Stimulated activated effector memory CD8-positive, alpha-beta T cell treated with anti-CD3 and anti-CD28 coated beads, Interleukin-12 subunit alpha, Interleukin-12 subunit beta, amount 100 ng/mL, for 72 hours (primary cell): ENCODE data around the gene SIAH2.

Experiments
- ATAC-seq: fragments of 150-1000 bp; cut with Tn5 transposase; 2 replicates; pipeline ENCODE4 v1.10.0; 2021
- DNase-seq, 2 donors: peaks; one replicate each; pipeline ENCODE4 v3.0.0; 2021 to 2022; ENCODE audit warnings: low spot score in 2 of 2
- H3K27ac Mint-ChIP-seq: one replicate; pipeline ENCODE4 v1.8.0; 2022; ENCODE audit warnings: mild to moderate bottlenecking, mixed read lengths
- H3K36me3 Mint-ChIP-seq: one replicate; pipeline ENCODE4 v1.8.0; 2022; ENCODE audit warnings: mild to moderate bottlenecking, mixed read lengths
- H3K4me1 Mint-ChIP-seq: one replicate; pipeline ENCODE4 v1.8.0; 2022; ENCODE audit warnings: mixed read lengths
- H3K4me3 Mint-ChIP-seq: one replicate; pipeline ENCODE4 v1.8.0; 2022; ENCODE audit warnings: mild to moderate bottlenecking, mixed read lengths
- H3K9me3 Mint-ChIP-seq: one replicate; pipeline ENCODE4 v1.8.0; 2022; ENCODE audit warnings: mixed read lengths

Gene SIAH2

GRCh38 chr3:150703756-150704344 is 59.1 kb downstream of the SIAH2 start, which contains the start of gene ERICH6:
Gene ERICH6, minus strand, starts transcription at chr3:150703920. Its CDS starts 22 bp downstream, at chr3:150703898.
- Mint-ChIP-seq H3K4me3 (peak within 1 kb of the TSS; percentile 97), H3K9me3 (peaks cover 2% of the 10 kb centered on the region), H3K36me3 (peaks cover 15% of the 10 kb centered on the region), H3K4me1 (peaks cover 19% of the 10 kb centered on the region), H3K27ac (peak within 1 kb of the TSS; percentile 99)
- DNase-seq (peak; percentile 75 to 91), ATAC-seq (peak; percentile 98)

GRCh38 chr3:150703299-150703755 is 59.6 kb downstream of the SIAH2 start:
- Mint-ChIP-seq H3K9me3 (peaks cover 2% of the 10 kb centered on the region), H3K4me1 (peaks cover 19% of the 10 kb centered on the region), H3K36me3 (peaks cover 15% of the 10 kb centered on the region), H3K27ac (peak overlapping the region; percentile 99), H3K4me3 (peak overlapping the region; percentile 97)
- DNase-seq, result peak in 1 of 2 donors; percentile 25
- peak; percentile 75 for ATAC-seq

- H3K4me3 Mint-ChIP-seq, result no peak overlapping the region
- H3K9me3 Mint-ChIP-seq, result no peaks in the 10 kb centered on the region
- peaks cover 12% of the 10 kb centered on the region for H3K4me1 Mint-ChIP-seq
- ATAC-seq (no peak), DNase-seq (no peak)
- no peak overlapping the region for H3K27ac Mint-ChIP-seq
- peaks cover 14% of the 10 kb centered on the region for H3K36me3 Mint-ChIP-seq
Observed at GRCh38 chr3:150699068-150699639, 63.8 kb downstream of the SIAH2 start.

- no peak overlapping the region for H3K4me3 Mint-ChIP-seq
Observed at GRCh38 chr3:150697646-150698045, 65.3 kb downstream of the SIAH2 start.

GRCh38 chr3:150691414-150692040 is 71.4 kb downstream of the SIAH2 start:
- Mint-ChIP-seq H3K9me3 (no peaks in the 10 kb centered on the region), H3K4me3 (no peak overlapping the region), H3K27ac (no peak overlapping the region), H3K36me3 (no peaks in the 10 kb centered on the region), H3K4me1 (no peaks in the 10 kb centered on the region)
- ATAC-seq (no peak), DNase-seq (no peak)

More at GRCh38 chr3:150697646-150698045, 65.3 kb downstream of the SIAH2 start:
- Mint-ChIP-seq H3K27ac (no peak overlapping the region), H3K9me3 (no peaks in the 10 kb centered on the region), H3K36me3 (no peaks in the 10 kb centered on the region), H3K4me1 (peaks cover 3% of the 10 kb centered on the region)
- ATAC-seq (no peak), DNase-seq (no peak)
